ENCODE measurements around the gene DLG2.

- TF ChIP-seq CTCF (IDR thresholded peaks at IDR 0.05; ENCODE audit: low read depth, low read length, poor library complexity, severe bottlenecking) (no peak), EZH2phosphoT487 (IDR thresholded peaks at IDR 0.05; ENCODE audit: borderline replicate concordance, low read length) (no peak)
Measured at GRCh38 chr11:83948200-83948599, 1678.9 kb downstream of the DLG2 start.

Data from DOHH2 (cell line).